Measurements from ENCODE around the gene MICAL3. TPM values are rescaled to one million over a fixed set of nuclear protein-coding genes. Genes with fewer than 3 reads are reported as not detected.

Gene MICAL3
- total RNA-seq, 1 experiment from 2014 or later = 23.5 TPM

GRCh38 chr22:17963015-17963414 is 61.3 kb downstream of the MICAL3 start:
- Histone ChIP-seq H3K27ac (no peak overlapping the region), H3K9me3 (replicated peaks) (no peaks in the 10 kb centered on the region), H3K4me1 (replicated peaks) (peaks cover 27% of the 10 kb centered on the region), H3K27me3 (replicated peaks) (no peaks in the 10 kb centered on the region), H3K4me3 (no peak overlapping the region), H3K36me3 (peaks cover 11% of the 10 kb centered on the region)
- no peak for DNase-seq (ENCODE audit: low read depth in 1 of 2, low spot score in 2 of 2)

GRCh38 chr22:17962168-17962567 is 62.2 kb downstream of the MICAL3 start:
- DNase-seq (ENCODE audit: low read depth in 1 of 2, low spot score in 2 of 2) = no peak
- H3K4me3 ChIP-seq = no peak overlapping the region
- H3K4me1 ChIP-seq (replicated peaks) = peaks cover 27% of the 10 kb centered on the region
- H3K9me3 ChIP-seq (replicated peaks) = no peaks in the 10 kb centered on the region
- H3K27ac ChIP-seq = no peak overlapping the region
- no peaks in the 10 kb centered on the region for H3K27me3 ChIP-seq (replicated peaks)
- H3K36me3 ChIP-seq = peaks cover 12% of the 10 kb centered on the region

DNA sequence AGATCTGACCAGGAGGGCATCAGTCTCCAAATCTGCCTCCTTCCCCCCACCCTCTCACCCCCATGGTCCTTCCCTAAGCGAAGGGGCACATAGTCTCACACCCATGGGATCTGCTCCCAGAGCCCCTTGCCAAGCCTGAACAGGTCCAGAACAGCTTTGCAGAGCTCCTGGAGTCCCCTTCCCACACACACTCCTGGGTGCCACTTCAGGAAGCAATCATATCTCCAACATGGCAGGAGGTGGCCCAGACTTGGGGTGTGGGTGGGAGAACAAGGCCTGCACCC is 63.0 kb downstream of the MICAL3 start:
- no peaks in the 10 kb centered on the region for H3K9me3 ChIP-seq (replicated peaks)
- H3K36me3 ChIP-seq = peaks cover 17% of the 10 kb centered on the region
- no peaks in the 10 kb centered on the region for H3K27me3 ChIP-seq (replicated peaks)
- no peak for DNase-seq (ENCODE audit: low read depth in 1 of 2, low spot score in 2 of 2)
- H3K4me3 ChIP-seq = no peak overlapping the region
- H3K4me1 ChIP-seq (replicated peaks) = peaks cover 19% of the 10 kb centered on the region
- no peak overlapping the region for H3K27ac ChIP-seq

GRCh38 chr22:17960695-17961445 is 63.5 kb downstream of the MICAL3 start:
- no peaks in the 10 kb centered on the region for H3K27me3 ChIP-seq (replicated peaks)

DNA sequence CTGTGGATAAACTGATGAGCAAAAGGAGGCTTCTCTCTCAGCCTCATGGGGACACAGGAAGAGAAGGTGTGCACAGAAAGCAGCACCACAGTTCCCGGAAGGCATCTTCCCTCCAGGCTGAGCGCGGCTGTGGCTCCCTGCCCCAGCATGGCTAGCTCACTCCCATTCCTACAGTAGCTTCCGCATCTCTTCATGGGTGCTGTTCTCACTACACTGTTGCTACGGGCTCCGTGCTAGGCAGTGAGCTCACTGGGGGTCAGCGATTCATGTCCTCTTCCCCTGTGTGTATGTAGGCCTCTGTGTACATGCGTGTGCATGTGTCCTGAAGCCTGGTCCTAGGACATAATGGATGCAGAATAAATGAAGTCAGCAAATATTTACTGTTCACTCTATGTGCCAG is 64.3 kb downstream of the MICAL3 start:
- Histone ChIP-seq H3K4me1 (replicated peaks) (peaks cover 7% of the 10 kb centered on the region; the same call in 1 of the 2 replicates), H3K9me3 (replicated peaks) (no peaks in the 10 kb centered on the region), H3K4me3 (no peak overlapping the region), H3K36me3 (peaks cover 17% of the 10 kb centered on the region), H3K27me3 (replicated peaks) (no peaks in the 10 kb centered on the region), H3K27ac (no peak overlapping the region)
- DNase-seq (ENCODE audit: low read depth in 1 of 2, low spot score in 2 of 2) = no peak

More at GRCh38 chr22:17960695-17961445, 63.5 kb downstream of the MICAL3 start:
- no peaks in the 10 kb centered on the region for H3K9me3 ChIP-seq (replicated peaks)
- no peak for DNase-seq (ENCODE audit: low read depth in 1 of 2, low spot score in 2 of 2)
- peaks cover 14% of the 10 kb centered on the region for H3K4me1 ChIP-seq (replicated peaks)
- no peak overlapping the region for H3K4me3 ChIP-seq
- H3K27ac ChIP-seq = no peak overlapping the region
- peaks cover 17% of the 10 kb centered on the region for H3K36me3 ChIP-seq

GRCh38 chr22:17958166-17958565 is 66.2 kb downstream of the MICAL3 start:
- Histone ChIP-seq H3K9me3 (replicated peaks) (no peaks in the 10 kb centered on the region), H3K27me3 (replicated peaks) (no peaks in the 10 kb centered on the region), H3K27ac (no peak overlapping the region), H3K36me3 (peaks cover 14% of the 10 kb centered on the region), H3K4me1 (replicated peaks) (no peaks in the 10 kb centered on the region), H3K4me3 (no peak overlapping the region)
- no peak for DNase-seq (ENCODE audit: low read depth in 1 of 2, low spot score in 2 of 2)

- no peak for DNase-seq (ENCODE audit: low read depth in 1 of 2, low spot score in 2 of 2)
- no peak overlapping the region for H3K27ac ChIP-seq
Measured at GRCh38 chr22:17957693-17958092, 66.7 kb downstream of the MICAL3 start.

GRCh38 chr22:17957204-17957603 is 67.2 kb downstream of the MICAL3 start:
- Histone ChIP-seq H3K27ac (no peak overlapping the region), H3K36me3 (peaks cover 14% of the 10 kb centered on the region), H3K4me3 (no peak overlapping the region), H3K9me3 (replicated peaks) (no peaks in the 10 kb centered on the region), H3K27me3 (replicated peaks) (no peaks in the 10 kb centered on the region), H3K4me1 (replicated peaks) (no peaks in the 10 kb centered on the region)
- no peak for DNase-seq (ENCODE audit: low read depth in 1 of 2, low spot score in 2 of 2)

More at GRCh38 chr22:17957693-17958092, 66.7 kb downstream of the MICAL3 start:
- Histone ChIP-seq H3K9me3 (replicated peaks) (no peaks in the 10 kb centered on the region), H3K36me3 (peaks cover 14% of the 10 kb centered on the region), H3K4me1 (replicated peaks) (no peaks in the 10 kb centered on the region), H3K4me3 (no peak overlapping the region), H3K27me3 (replicated peaks) (no peaks in the 10 kb centered on the region)

DNA sequence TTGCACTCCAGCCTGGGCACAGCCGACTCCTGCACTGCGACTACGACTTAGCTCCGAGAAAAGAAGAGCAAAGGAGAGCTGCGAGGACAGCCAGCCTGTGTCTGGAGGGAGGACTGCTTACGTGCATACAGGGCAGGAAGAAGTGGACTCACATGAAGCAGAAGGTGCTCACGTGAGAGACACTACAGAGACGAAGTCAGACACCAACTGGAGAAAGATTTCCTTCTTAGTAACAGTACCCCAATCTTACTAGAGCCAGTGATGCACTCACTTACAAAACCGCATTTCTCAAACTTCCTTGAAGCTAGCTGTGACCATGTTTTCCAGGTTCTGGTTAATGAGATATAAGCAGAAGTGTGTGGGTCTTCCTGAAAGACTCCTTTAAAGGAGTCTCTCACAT is 67.7 kb downstream of the MICAL3 start:
- H3K4me3 ChIP-seq = no peak overlapping the region
- H3K9me3 ChIP-seq (replicated peaks) = no peaks in the 10 kb centered on the region
- no peak for DNase-seq (ENCODE audit: low read depth in 1 of 2, low spot score in 2 of 2)
- peaks cover 11% of the 10 kb centered on the region; the same call in 1 of the 2 replicates for H3K36me3 ChIP-seq
- no peak overlapping the region for H3K27ac ChIP-seq
- no peaks in the 10 kb centered on the region for H3K27me3 ChIP-seq (replicated peaks)
- no peaks in the 10 kb centered on the region for H3K4me1 ChIP-seq (replicated peaks)

GRCh38 chr22:17955590-17956379 is 68.6 kb downstream of the MICAL3 start:
- no peaks in the 10 kb centered on the region for H3K9me3 ChIP-seq (replicated peaks)
- H3K4me3 ChIP-seq = no peak overlapping the region
- no peak for DNase-seq (ENCODE audit: low read depth in 1 of 2, low spot score in 2 of 2)
- peaks cover 11% of the 10 kb centered on the region; the same call in 1 of the 2 replicates for H3K36me3 ChIP-seq
- no peak overlapping the region for H3K27ac ChIP-seq
- no peaks in the 10 kb centered on the region for H3K27me3 ChIP-seq (replicated peaks)
- no peaks in the 10 kb centered on the region for H3K4me1 ChIP-seq (replicated peaks)

- no peak for DNase-seq (ENCODE audit: low read depth in 1 of 2, low spot score in 2 of 2)
- Histone ChIP-seq H3K9me3 (replicated peaks) (no peaks in the 10 kb centered on the region), H3K4me1 (replicated peaks) (no peaks in the 10 kb centered on the region), H3K4me3 (no peak overlapping the region), H3K27ac (no peak overlapping the region), H3K27me3 (replicated peaks) (no peaks in the 10 kb centered on the region), H3K36me3 (peaks cover 10% of the 10 kb centered on the region; the same call in 1 of the 2 replicates)
Measured at GRCh38 chr22:17954860-17955587, 69.3 kb downstream of the MICAL3 start.

GRCh38 chr22:17954200-17954859 is 70.0 kb downstream of the MICAL3 start:
- no peak for DNase-seq (ENCODE audit: low read depth in 1 of 2, low spot score in 2 of 2)
- Histone ChIP-seq H3K4me1 (replicated peaks) (no peaks in the 10 kb centered on the region), H3K27ac (no peak overlapping the region), H3K4me3 (no peak overlapping the region), H3K27me3 (replicated peaks) (no peaks in the 10 kb centered on the region), H3K36me3 (peaks cover 6% of the 10 kb centered on the region; the same call in 1 of the 2 replicates), H3K9me3 (replicated peaks) (no peaks in the 10 kb centered on the region)

- no peaks in the 10 kb centered on the region for H3K9me3 ChIP-seq (replicated peaks)
- H3K27ac ChIP-seq = no peak overlapping the region
- H3K4me1 ChIP-seq (replicated peaks) = no peaks in the 10 kb centered on the region
- no peak overlapping the region for H3K4me3 ChIP-seq
- peaks cover 6% of the 10 kb centered on the region; the same call in 1 of the 2 replicates for H3K36me3 ChIP-seq
- DNase-seq (ENCODE audit: low read depth in 1 of 2, low spot score in 2 of 2) = no peak
- H3K27me3 ChIP-seq (replicated peaks) = no peaks in the 10 kb centered on the region
Measured at GRCh38 chr22:17953147-17953546, 71.2 kb downstream of the MICAL3 start.

Data from SJSA1 (cell line).